G401 (cell line): ENCODE measurements around the gene STK40. TPM values are rescaled to one million over a fixed set of nuclear protein-coding genes. Genes with fewer than 3 reads are reported as not detected.

Source experiments
- DNase-seq: peaks from one replicate; pipeline ENCODE4 v3.0.0-alpha.2; 2015; ENCODE audit warnings: low spot score
- in situ Hi-C: cut with HindIII; loops from 2 replicates; pipeline ENCODE4 v1.10.0; 2016; ENCODE audit warnings: low sequenced_read_pairs, mixed read lengths
- total RNA-seq: library from RNA; depleted of rRNA; stranded (reverse); fragments of >200 nt; shearing (Covaris generic); gene quantifications from 2 replicates; pipeline ENCODE4 v1.2.3, GENCODE V29; 2014; rRNA removed

The STK40 gene
- 13.6 and 19.9 TPM in 2 replicates for total RNA-seq

- peak; percentile 100 for DNase-seq
- in situ Hi-C loops: no loop called here
These were observed at the start of gene STK40 for GRCh38 chr1:36385410-36386264. Gene STK40 (minus strand): TSS chr1:36385924. CDS start chr1:36361332, 24,592 bp downstream.

- no peak for DNase-seq
- in situ Hi-C loops: no loop called here
These were observed 47.4 kb upstream of the STK40 start for GRCh38 chr1:36433102-36433501.

DNA sequence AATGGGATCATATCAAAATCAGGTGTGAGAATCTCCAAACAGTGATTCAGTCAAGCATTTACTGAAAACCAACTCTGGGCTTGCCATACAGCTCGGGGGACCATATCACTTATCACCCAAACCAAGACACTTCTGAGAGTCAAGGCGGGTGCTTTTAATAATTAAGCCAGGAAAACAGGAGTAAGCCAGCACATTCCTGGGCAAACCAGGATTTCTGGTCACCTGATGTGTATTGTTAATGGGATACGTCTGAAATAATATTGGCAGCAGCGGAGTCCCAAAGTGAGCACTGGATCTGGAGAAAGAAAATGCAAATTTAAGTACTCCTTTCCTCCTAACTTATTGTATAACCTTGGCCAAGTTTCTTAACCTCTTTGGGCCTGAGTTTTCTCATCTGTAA, 46.9 kb upstream of the STK40 start:
- no peak for DNase-seq
- in situ Hi-C loops: no loop called here

- in situ Hi-C loops: no loop called here
These were observed 40.1 kb upstream of the STK40 start for GRCh38 chr1:36425791-36426190.

GRCh38 chr1:36421649-36422048, 35.9 kb upstream of the STK40 start:
- no peak for DNase-seq
- in situ Hi-C loops: no loop called here

More at GRCh38 chr1:36425791-36426190, 40.1 kb upstream of the STK40 start:
- DNase-seq: no peak

- in situ Hi-C loops: no loop called here
- peak; percentile 87 for DNase-seq
These were observed 35.2 kb upstream of the STK40 start for GRCh38 chr1:36420836-36421317.

- no peak for DNase-seq
- in situ Hi-C loops: no loop called here
These were observed 34.7 kb upstream of the STK40 start for GRCh38 chr1:36420409-36420808.

DNA sequence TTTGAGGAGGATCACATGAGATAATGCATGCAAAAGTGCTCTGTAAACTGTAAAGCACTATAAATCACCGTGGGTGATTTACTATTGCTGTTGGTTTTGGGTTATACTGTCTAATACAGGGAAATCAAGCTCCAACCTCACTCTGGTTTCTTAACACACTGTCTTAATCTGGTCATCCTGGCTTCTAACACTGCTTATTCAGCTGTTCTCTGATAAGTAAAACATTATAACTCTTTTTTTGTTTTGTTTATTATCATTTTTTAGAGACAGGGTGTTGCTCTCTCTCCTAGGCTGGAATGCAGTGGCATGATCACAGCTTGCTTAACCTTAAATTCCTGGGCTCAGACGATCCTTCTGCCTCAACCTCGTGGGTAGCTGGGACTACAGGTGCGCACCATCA, 33.8 kb upstream of the STK40 start:
- DNase-seq: no peak
- in situ Hi-C loops: no loop called here

- in situ Hi-C loops: no loop called here
- peak; percentile 8 for DNase-seq
These were observed 33.4 kb upstream of the STK40 start for GRCh38 chr1:36419140-36419539.

- in situ Hi-C loops: no loop called here
- DNase-seq: no peak
These were observed 32.2 kb upstream of the STK40 start for GRCh38 chr1:36417931-36418330.

DNA sequence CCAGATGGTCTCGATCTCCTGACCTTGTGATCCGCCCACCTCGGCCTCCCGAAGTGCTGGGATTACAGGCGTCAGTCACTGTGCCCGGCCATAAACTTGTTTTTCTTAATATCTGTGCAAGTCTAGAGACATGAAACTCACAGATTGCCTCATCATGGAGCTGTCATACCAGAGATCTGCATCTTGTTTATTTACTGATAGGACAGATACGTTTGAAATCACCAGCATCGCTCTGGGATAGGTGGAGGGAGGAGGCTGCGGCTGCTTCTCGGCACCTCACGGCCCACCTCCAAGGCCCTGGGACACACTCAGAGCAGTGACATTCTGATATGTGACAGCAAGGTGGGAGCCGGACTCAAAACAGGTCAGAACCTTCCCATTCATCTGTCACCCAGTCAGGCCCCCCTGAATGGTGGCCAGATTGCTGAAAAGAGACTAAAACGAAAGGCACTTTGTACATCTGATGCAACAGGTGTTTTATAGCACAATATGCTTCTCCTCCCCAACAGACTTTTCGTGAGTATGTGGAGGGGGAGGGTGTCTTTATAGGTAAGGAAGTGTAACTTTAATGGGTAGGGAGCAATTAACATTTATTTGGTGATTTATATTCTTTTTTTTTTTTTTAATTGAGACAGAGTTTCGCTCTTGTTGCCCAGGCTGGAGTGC, 30.1 kb upstream of the STK40 start:
- DNase-seq: no peak
- in situ Hi-C loops: no loop called here

DNA sequence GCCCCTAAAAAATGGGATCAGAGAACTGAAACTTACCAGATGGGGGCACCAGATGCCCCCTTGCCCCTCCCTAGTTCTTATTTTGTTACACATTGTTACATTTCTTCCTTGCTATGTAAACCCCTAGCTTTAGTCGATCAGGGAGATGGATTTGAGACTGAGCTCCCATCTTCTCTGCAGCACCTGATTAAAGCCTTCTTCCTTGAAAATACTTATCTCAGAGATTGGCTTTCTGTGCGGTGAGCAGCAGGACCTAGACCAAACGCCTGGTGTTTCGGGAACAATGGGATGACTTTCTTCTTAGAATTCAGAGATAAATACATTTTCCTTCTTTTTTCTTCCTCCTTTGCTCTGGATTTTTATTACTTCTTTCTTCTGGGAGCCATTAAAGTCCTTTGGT, 28.7 kb upstream of the STK40 start:
- DNase-seq: no peak
- in situ Hi-C loops: no loop called here

GRCh38 chr1:36411674-36412648, 26.2 kb upstream of the STK40 start:
- in situ Hi-C loops: no loop called here
- peak; percentile 33 for DNase-seq

GRCh38 chr1:36408479-36408878, 22.8 kb upstream of the STK40 start:
- no peak for DNase-seq
- in situ Hi-C loops: no loop called here

- no peak for DNase-seq
- in situ Hi-C loops: no loop called here
These were observed 20.7 kb upstream of the STK40 start for GRCh38 chr1:36406440-36406839.

GRCh38 chr1:36402504-36402890, 16.8 kb upstream of the STK40 start:
- in situ Hi-C loops: no loop called here
- no peak for DNase-seq

DNA sequence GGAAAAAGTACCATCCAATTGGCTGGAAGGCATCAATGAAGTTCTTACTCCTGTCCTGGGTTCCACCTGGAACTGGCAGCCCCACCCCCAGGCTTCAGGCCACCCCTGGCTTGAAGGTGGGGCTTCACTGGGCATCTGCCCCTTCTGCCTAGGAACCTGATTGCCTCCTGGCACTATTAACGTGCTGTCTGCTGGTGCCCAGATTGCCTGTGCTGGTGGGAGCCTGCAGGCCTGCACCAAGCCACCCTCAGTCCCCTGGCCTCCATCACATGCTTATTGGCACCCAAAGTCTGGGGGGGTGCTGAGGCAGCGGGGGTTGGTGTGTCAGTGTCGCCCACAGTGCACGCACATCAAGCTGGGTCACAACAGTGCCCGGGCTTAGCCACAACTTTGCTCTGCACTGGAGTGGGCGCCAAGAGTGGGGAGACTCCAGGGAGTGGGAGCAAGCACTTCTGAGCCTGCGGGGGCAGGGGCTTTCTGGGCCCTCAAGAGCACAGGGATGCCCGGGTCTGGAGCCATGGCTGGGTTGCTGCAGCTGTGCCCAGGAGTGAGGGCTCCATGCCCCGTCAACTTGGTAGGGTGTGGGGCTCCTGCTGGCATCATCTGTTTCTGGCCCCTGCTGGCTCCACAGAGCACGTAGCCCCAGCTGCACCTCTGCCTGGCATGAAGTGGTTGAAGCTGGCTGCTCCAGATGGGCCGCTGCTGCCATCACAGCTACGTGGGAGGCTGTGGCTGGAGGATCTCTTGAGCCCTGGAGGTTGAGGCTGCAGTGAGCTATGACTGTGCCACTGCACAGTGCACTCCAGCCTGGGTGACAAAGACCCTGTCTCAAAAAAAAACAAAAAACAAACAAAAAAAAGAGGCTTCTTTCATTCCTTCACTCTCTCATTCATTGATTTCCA, 16.1 kb upstream of the STK40 start:
- in situ Hi-C loops: no loop called here
- DNase-seq: no peak

GRCh38 chr1:36400825-36401601, 15.3 kb upstream of the STK40 start:
- in situ Hi-C loops: no loop called here
- peak; percentile 63 for DNase-seq
